ENCODE results near the gene CYB5R3. TPM values are rescaled to one million over a fixed set of nuclear protein-coding genes. Genes with fewer than 3 reads are reported as not detected.

Gene CYB5R3
- total RNA-seq, 2 donors from 2014 or later, result 125 to 455 TPM

DNA sequence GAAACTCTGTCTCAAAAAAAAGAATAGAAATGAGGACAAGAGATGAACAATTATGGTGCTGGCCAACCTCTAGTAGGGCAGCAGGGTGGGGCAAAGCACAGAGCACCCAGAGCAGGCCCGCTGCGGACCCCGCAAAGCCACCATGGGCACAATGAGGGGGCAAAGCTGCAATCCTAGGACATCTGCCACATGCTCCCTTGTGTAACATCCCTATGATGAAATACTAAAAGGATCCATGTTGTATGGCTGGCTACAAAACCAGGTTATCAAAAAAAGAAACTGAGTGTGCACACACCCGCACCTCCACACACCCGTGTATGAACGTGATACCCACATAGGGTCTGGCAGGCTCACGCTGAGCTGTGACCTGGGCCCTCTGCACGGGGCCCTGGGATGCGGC is 16.2 kb downstream of the CYB5R3 start:
- WGBS, result 95% methylated on average over 9 of the region's 9 CpGs
- Histone ChIP-seq H3K9me3 (no peaks in the 10 kb centered on the region), H3K36me3 (peaks cover 3 to 10% of the 10 kb centered on the region in 2 donors), H3K27ac (no peak overlapping the region), H3K4me3 (no peak overlapping the region), H3K4me1 (replicated peaks) (no peaks in the 10 kb centered on the region), H3K27me3 (replicated peaks; ENCODE audit: insufficient read depth) (no peaks in the 10 kb centered on the region)
- TF ChIP-seq POLR2AphosphoS5 (IDR thresholded peaks at IDR 0.05), result no peak
- TF ChIP-seq, protein P1, sequence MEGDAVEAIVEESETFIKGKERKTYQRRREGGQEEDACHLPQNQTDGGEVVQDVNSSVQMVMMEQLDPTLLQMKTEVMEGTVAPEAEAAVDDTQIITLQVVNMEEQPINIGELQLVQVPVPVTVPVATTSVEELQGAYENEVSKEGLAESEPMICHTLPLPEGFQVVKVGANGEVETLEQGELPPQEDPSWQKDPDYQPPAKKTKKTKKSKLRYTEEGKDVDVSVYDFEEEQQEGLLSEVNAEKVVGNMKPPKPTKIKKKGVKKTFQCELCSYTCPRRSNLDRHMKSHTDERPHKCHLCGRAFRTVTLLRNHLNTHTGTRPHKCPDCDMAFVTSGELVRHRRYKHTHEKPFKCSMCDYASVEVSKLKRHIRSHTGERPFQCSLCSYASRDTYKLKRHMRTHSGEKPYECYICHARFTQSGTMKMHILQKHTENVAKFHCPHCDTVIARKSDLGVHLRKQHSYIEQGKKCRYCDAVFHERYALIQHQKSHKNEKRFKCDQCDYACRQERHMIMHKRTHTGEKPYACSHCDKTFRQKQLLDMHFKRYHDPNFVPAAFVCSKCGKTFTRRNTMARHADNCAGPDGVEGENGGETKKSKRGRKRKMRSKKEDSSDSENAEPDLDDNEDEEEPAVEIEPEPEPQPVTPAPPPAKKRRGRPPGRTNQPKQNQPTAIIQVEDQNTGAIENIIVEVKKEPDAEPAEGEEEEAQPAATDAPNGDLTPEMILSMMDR (IDR thresholded peaks at IDR 0.05), result no peak
- TF ChIP-seq POLR2A (IDR thresholded peaks at IDR 0.05), result no peak
- intact Hi-C loops (cut with DNase I), result no loop called here
- no peak for DNase-seq (ENCODE audit: low spot score)

DNA sequence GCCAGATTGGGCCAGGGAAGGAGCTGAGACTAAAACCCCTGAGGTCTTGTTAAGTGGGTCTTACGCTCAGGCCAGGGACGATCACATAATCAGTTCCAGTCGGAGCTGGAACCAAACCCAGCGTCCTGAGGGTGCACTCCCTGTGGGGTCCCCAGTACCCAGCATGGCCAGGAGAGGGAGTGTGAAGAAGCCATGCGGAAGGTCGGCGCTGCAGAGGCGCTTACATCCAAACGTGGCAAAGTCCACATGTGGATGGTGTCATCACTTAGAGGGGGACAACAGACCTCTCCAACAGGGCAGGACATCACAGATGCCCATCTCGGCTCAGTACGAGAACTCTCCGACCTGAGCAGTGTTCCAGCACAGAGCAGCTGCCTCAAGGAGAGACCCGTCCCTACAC is 17.1 kb downstream of the CYB5R3 start:
- peaks cover 12 to 14% of the 10 kb centered on the region in 2 donors for H3K36me3 ChIP-seq
- no peaks in the 10 kb centered on the region for H3K27me3 ChIP-seq (replicated peaks; ENCODE audit: insufficient read depth)
- no peaks in the 10 kb centered on the region for H3K4me1 ChIP-seq (replicated peaks)
- no peaks in the 10 kb centered on the region for H3K9me3 ChIP-seq
- TF ChIP-seq, protein P1 (IDR thresholded peaks at IDR 0.05), result peak in 2 of 4 experiments; percentile 32 to 33
- no peak for TF ChIP-seq POLR2AphosphoS5 (IDR thresholded peaks at IDR 0.05)
- H3K4me3 ChIP-seq, result no peak overlapping the region
- H3K27ac ChIP-seq, result no peak overlapping the region
- intact Hi-C loops (cut with DNase I), result no loop called here
- DNase-seq (ENCODE audit: low spot score), result no peak
- 47% methylated on average over 12 of the region's 13 CpGs for WGBS

- no peaks in the 10 kb centered on the region for H3K4me1 ChIP-seq (replicated peaks)
- WGBS, result 74% methylated on average over 24 of the region's 28 CpGs
- H3K4me3 ChIP-seq, result no peak overlapping the region
- TF ChIP-seq, protein P1 (IDR thresholded peaks at IDR 0.05), result no peak
- TF ChIP-seq POLR2A (IDR thresholded peaks at IDR 0.05) (no peak), POLR2AphosphoS5 (IDR thresholded peaks at IDR 0.05) (no peak)
- no peaks in the 10 kb centered on the region for H3K9me3 ChIP-seq
- intact Hi-C loops (cut with DNase I), result no loop called here
- peaks cover 19 to 20% of the 10 kb centered on the region in 2 donors for H3K36me3 ChIP-seq
- DNase-seq (ENCODE audit: low spot score), result no peak
- no peak overlapping the region for H3K27ac ChIP-seq
- H3K27me3 ChIP-seq (replicated peaks; ENCODE audit: insufficient read depth), result no peaks in the 10 kb centered on the region
Measured at GRCh38 chr22:42630901-42631602, 18.1 kb downstream of the CYB5R3 start.

DNA sequence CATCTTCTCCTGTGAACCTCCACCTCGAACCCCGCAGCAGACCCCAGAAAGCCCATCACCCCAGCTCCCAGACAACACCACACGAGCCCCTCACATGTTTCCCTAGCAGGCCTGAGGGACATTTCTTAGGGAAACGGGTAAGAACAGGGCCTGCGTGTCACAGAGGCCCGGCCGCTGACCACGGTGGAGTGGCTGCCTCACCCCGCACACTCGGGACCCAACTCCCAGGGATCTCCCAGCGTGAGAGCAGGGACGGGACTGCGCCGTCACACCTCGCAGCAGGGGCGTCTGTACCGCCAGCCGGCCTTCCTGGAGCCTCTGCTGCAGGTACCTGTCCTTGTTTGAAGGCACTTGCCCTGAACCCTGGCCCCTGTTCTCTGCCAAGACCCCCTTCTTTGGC is 19.0 kb downstream of the CYB5R3 start:
- Histone ChIP-seq H3K27ac (no peak overlapping the region), H3K4me1 (replicated peaks) (no peaks in the 10 kb centered on the region), H3K27me3 (replicated peaks; ENCODE audit: insufficient read depth) (no peaks in the 10 kb centered on the region), H3K4me3 (no peak overlapping the region), H3K9me3 (no peaks in the 10 kb centered on the region), H3K36me3 (peaks cover 19 to 20% of the 10 kb centered on the region in 2 donors)
- no peak for DNase-seq (ENCODE audit: low spot score)
- 97% methylated on average over 18 of the region's 18 CpGs for WGBS
- TF ChIP-seq, protein P1 (IDR thresholded peaks at IDR 0.05), result no peak
- TF ChIP-seq POLR2AphosphoS5 (IDR thresholded peaks at IDR 0.05) (no peak), POLR2A (IDR thresholded peaks at IDR 0.05) (no peak)
- intact Hi-C loops (cut with DNase I), result no loop called here

DNA sequence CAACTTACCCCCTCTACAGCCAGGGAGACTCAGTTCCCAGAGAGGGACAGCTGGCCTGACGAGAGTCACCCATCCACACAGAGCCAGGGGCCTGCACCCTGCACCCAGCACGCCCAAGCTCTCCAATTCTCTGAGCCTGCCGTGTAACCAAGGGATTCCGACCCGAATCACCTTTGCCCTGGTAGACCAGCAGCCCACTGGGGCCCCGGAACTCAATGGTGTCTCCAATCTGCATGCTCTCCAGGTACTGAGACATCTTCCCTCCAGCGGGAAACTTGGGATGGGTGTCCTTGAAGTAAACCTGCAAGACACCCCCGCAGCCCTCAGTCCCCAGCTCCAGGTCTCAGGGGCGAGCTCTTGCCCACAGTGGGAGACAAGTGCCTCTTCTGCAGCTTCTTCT is 21.2 kb downstream of the CYB5R3 start:
- Histone ChIP-seq H3K4me3 (no peak overlapping the region), H3K36me3 (peaks cover 16 to 19% of the 10 kb centered on the region in 2 donors), H3K27me3 (replicated peaks; ENCODE audit: insufficient read depth) (no peaks in the 10 kb centered on the region), H3K27ac (no peak overlapping the region), H3K9me3 (no peaks in the 10 kb centered on the region), H3K4me1 (replicated peaks) (no peaks in the 10 kb centered on the region)
- TF ChIP-seq, protein P1 (IDR thresholded peaks at IDR 0.05), result no peak
- TF ChIP-seq POLR2A (IDR thresholded peaks at IDR 0.05) (no peak), POLR2AphosphoS5 (IDR thresholded peaks at IDR 0.05) (no peak)
- DNase-seq (ENCODE audit: low spot score), result no peak
- 95% methylated on average over 9 of the region's 9 CpGs for WGBS
- intact Hi-C loops (cut with DNase I), result no loop called here

Data from prostate gland (tissue), 2 donors.